OCI-LY7 (cell line): ENCODE data around the gene TRIM56. TPM values are rescaled to one million over a fixed set of nuclear protein-coding genes. Genes with fewer than 3 reads are reported as not detected.

Source experiments
- BruUV-seq: library from RNA; stranded (reverse); fragments of 400-500 nt; replicated peaks from 2 replicates; lab custom pipeline; 2021; lab: Mats Ljungman, UMichigan
- CTCF ChIA-PET: fragments of 300-600 bp; sonication (Branson Sonifier 250); formaldehyde crosslinking; loops from one replicate; lab custom pipeline; 2022; ENCODE audit warnings: antibody characterized with exemption; ENCODE audit not compliant: unreplicated experiment; lab: Charles Lee
- POLR2A ChIA-PET: fragments of 300-600 bp; sonication (Branson Sonifier 250); formaldehyde crosslinking; loops from one replicate; lab custom pipeline; 2022; ENCODE audit warnings: antibody characterized with exemption; lab: Charles Lee
- DNase-seq: peaks from one replicate; pipeline ENCODE4 v3.0.0-alpha.2; 2015; ENCODE audit warnings: low spot score
- H2AFZ ChIP-seq: fragments of 200-600 bp; sonication (generic), shearing (Covaris generic); 2 replicates; pipeline ENCODE4 v1.6.1; 2014; ENCODE audit warnings: mild to moderate bottlenecking, antibody characterized with exemption, low read length, moderate library complexity
- H3K27ac ChIP-seq: fragments of 200-600 bp; sonication (generic); 2 replicates; pipeline ENCODE4 v1.5.1; 2014; ENCODE audit warnings: mixed run types, low read depth, mild to moderate bottlenecking, moderate library complexity, low read length, inconsistent platforms; ENCODE audit not compliant: poor library complexity, severe bottlenecking
- H3K36me3 ChIP-seq: fragments of 200-600 bp; sonication (generic); 2 replicates; pipeline ENCODE4 v1.6.1; 2014; ENCODE audit warnings: mild to moderate bottlenecking, antibody characterized with exemption, low read length, moderate library complexity, mixed read lengths; ENCODE audit not compliant: insufficient read depth
- H3K4me1 ChIP-seq: fragments of 200-600 bp; sonication (generic); 2 replicates; pipeline ENCODE4 v1.5.1; 2014; ENCODE audit warnings: mild to moderate bottlenecking, low read length; ENCODE audit not compliant: insufficient read depth, poor library complexity, severe bottlenecking
- H3K4me2 ChIP-seq: fragments of 200-600 bp; sonication (generic); 2 replicates; pipeline ENCODE4 v1.6.1; 2014; ENCODE audit warnings: mild to moderate bottlenecking, low read length
- H3K4me3 ChIP-seq: fragments of 200-600 bp; sonication (generic); 2 replicates; pipeline ENCODE4 v1.5.1; 2014; ENCODE audit warnings: mild to moderate bottlenecking, low read depth, low read length; ENCODE audit not compliant: poor library complexity, severe bottlenecking
- H3K79me2 ChIP-seq: fragments of 200-600 bp; sonication (generic); 2 replicates; pipeline ENCODE4 v1.6.1; 2016; ENCODE audit warnings: low read depth, mild to moderate bottlenecking, low read length, moderate library complexity, mixed read lengths; ENCODE audit not compliant: insufficient read depth
- H3K9me2 ChIP-seq: fragments of 200-600 bp; sonication (generic); 2 replicates; pipeline ENCODE4 v1.6.1; 2016; ENCODE audit warnings: mild to moderate bottlenecking, low read length, mixed read lengths; ENCODE audit not compliant: insufficient read depth
- H3K9me3 ChIP-seq: fragments of 200-600 bp; sonication (generic); 2 replicates; pipeline ENCODE4 v1.6.1; 2014; ENCODE audit warnings: mild to moderate bottlenecking, mixed run types, low read length, mixed read lengths
- H4K20me1 ChIP-seq: fragments of 200-600 bp; sonication (generic); 2 replicates; pipeline ENCODE4 v1.6.1; 2014; ENCODE audit warnings: mild to moderate bottlenecking, antibody characterized with exemption, low read length, moderate library complexity, mixed read lengths; ENCODE audit not compliant: insufficient read depth
- EZH2phosphoT487 ChIP-seq: fragments of 200-600 bp; sonication (generic); IDR thresholded peaks from 2 replicates; pipeline ENCODE4 v1.6.1; 2018; ENCODE audit warnings: low read depth, borderline replicate concordance, mild to moderate bottlenecking, mixed run types, antibody characterized with exemption, low read length, moderate library complexity, mixed read lengths
- intact Hi-C: fragments of 100-400 bp; cut with micrococcal nuclease; formaldehyde crosslinking; loops from one replicate; pipeline ENCODE4 v1.10.0; 2022; ENCODE audit not compliant: unreplicated experiment
- total RNA-seq, 2 experiments: library from RNA; depleted of rRNA in 1 of 2; stranded (reverse); fragments of >200 nt in 1 of 2; shearing (Covaris generic) in 1 of 2; gene quantifications; 2 replicates each; pipeline ENCODE4 v1.2.3, GENCODE V29; 2014 to 2022
- TF ChIP-seq, protein P1 (sequence below): fragments of 200-600 bp; sonication (generic); conservative IDR thresholded peaks from 2 replicates; pipeline ENCODE4 v1.5.1; 2014; ENCODE audit warnings: mild to moderate bottlenecking, antibody characterized with exemption, low read length, moderate library complexity, mixed read lengths

TRIM56 gene
- total RNA-seq, 2 experiments from 2014 or later = 15.6 to 47.3 TPM

DNA sequence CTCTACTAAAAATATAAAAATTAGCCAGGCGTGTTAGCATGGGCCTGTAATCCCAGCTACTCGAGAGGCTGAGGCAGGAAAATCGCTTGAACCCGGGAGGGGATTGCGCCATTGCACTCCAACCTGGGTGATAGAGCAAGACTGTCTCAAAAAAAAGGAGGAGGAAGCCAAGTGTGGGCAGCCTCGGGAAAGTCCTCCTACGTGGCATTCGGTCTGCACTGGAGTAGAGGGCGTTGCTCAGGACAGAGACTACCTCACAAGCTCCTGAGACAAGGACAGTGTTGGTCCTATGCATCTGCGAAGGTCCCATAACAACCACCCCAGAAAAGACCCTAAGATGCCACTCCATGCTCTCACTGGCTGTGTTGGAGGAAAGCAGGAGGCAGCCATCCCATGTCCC is 31.6 kb downstream of the TRIM56 start:
- DNase-seq = no peak
- Histone ChIP-seq H3K79me2 (no peaks in the 10 kb centered on the region), H3K9me3 (no peaks in the 10 kb centered on the region), H2AFZ (no peak overlapping the region), H3K9me2 (no peaks in the 10 kb centered on the region), H3K4me1 (no peaks in the 10 kb centered on the region), H3K4me3 (no peak overlapping the region), H3K27ac (no peak overlapping the region), H3K36me3 (no peaks in the 10 kb centered on the region), H3K4me2 (no peak overlapping the region), H4K20me1 (no peaks in the 10 kb centered on the region)
- no TSS peak for BruUV-seq
- ChIA-PET CTCF (no interaction called here), POLR2A (interaction anchor here (0.5 kb wide), 1 partner anchor 400 kb away, joined by 3 read pairs; no protein-coding TSS in a partner anchor)
- intact Hi-C loops = no loop called here
- TF ChIP-seq, protein P1, sequence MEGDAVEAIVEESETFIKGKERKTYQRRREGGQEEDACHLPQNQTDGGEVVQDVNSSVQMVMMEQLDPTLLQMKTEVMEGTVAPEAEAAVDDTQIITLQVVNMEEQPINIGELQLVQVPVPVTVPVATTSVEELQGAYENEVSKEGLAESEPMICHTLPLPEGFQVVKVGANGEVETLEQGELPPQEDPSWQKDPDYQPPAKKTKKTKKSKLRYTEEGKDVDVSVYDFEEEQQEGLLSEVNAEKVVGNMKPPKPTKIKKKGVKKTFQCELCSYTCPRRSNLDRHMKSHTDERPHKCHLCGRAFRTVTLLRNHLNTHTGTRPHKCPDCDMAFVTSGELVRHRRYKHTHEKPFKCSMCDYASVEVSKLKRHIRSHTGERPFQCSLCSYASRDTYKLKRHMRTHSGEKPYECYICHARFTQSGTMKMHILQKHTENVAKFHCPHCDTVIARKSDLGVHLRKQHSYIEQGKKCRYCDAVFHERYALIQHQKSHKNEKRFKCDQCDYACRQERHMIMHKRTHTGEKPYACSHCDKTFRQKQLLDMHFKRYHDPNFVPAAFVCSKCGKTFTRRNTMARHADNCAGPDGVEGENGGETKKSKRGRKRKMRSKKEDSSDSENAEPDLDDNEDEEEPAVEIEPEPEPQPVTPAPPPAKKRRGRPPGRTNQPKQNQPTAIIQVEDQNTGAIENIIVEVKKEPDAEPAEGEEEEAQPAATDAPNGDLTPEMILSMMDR = no peak
- no peak for TF ChIP-seq EZH2phosphoT487

DNA sequence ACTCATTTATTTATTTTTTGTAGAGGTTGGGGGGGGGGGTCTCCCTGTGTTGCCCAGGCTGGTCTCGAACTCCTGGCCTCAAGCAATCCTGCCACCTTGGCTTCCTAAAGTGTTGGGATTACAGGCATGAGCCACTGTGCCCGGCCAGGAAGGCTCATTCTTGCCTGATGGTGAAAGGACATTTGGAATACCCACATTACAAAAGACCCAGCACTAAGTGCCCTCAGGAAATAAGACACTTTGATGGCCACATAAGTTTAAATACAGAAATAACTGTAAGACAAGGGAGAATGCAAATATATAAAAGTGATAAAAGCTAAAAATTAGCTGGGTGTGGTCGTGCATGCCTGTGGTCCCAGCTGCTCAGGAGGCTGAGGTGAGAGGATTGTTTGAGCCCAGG is 33.6 kb downstream of the TRIM56 start:
- H3K79me2 ChIP-seq = no peaks in the 10 kb centered on the region
- no peak overlapping the region for H3K27ac ChIP-seq
- H4K20me1 ChIP-seq = no peaks in the 10 kb centered on the region
- intact Hi-C loops = no loop called here
- BruUV-seq = no TSS peak
- TF ChIP-seq, protein P1 = no peak
- no peak for TF ChIP-seq EZH2phosphoT487
- CTCF ChIA-PET = interaction anchor here (0.9 kb wide), 1 partner anchor 25 kb away, joined by 6 read pairs; no protein-coding TSS in a partner anchor
- POLR2A ChIA-PET = interaction anchor here (0.6 kb wide), 1 partner anchor 643 kb away, joined by 11 read pairs; no protein-coding TSS in a partner anchor
- no peak overlapping the region for H2AFZ ChIP-seq
- DNase-seq = no peak
- no peak overlapping the region for H3K4me3 ChIP-seq
- H3K36me3 ChIP-seq = no peaks in the 10 kb centered on the region
- H3K4me2 ChIP-seq = no peak overlapping the region
- H3K4me1 ChIP-seq = no peaks in the 10 kb centered on the region
- no peaks in the 10 kb centered on the region for H3K9me3 ChIP-seq
- H3K9me2 ChIP-seq = no peaks in the 10 kb centered on the region

DNA sequence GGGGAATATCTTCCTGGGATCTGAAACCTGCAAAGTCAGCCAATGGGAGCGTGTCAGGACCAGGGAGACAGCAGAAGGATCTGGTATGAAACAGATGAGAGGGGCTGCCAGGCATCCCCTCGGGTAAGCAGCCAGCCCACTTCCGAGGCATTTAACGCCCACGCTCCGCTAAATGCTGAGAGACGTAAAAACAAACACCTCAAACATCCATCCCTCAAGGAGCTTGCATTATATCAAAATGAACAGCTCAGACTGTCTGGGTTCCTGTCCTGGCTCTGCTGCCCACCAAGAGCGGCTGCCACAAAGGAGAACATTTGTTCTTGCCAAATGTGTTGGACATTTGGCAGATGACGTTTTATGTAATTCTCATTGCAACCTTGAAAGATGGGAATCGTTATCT is 34.6 kb downstream of the TRIM56 start:
- no peak overlapping the region for H2AFZ ChIP-seq
- H3K4me3 ChIP-seq = no peak overlapping the region
- no peaks in the 10 kb centered on the region for H3K9me2 ChIP-seq
- H3K79me2 ChIP-seq = no peaks in the 10 kb centered on the region
- no peaks in the 10 kb centered on the region for H3K4me1 ChIP-seq
- no peak for DNase-seq
- no peaks in the 10 kb centered on the region for H3K9me3 ChIP-seq
- H3K27ac ChIP-seq = no peak overlapping the region
- no peak for TF ChIP-seq EZH2phosphoT487
- TF ChIP-seq, protein P1 = no peak
- no peaks in the 10 kb centered on the region for H3K36me3 ChIP-seq
- no peak overlapping the region for H3K4me2 ChIP-seq
- ChIA-PET POLR2A (interaction anchor here (0.7 kb wide), 1 partner anchor 1176 kb away, joined by 4 read pairs; no protein-coding TSS in a partner anchor), CTCF (interaction anchor here (0.9 kb wide), 1 partner anchor 24 kb away, joined by 6 read pairs; no protein-coding TSS in a partner anchor)
- no TSS peak for BruUV-seq
- H4K20me1 ChIP-seq = no peaks in the 10 kb centered on the region
- intact Hi-C loops = no loop called here
